SKM-1 treated with dmso at 0.1 percent for 144 hours (cell line): ENCODE results near the gene DOHH.

ENCODE experiments used
- DNase-seq: peaks from one replicate; lab custom pipeline; 2025; ENCODE audit not compliant: unreplicated experiment; lab: John Stamatoyannopoulos, UW

The DOHH gene

GRCh38 chr19:3443840-3444694 lies 56.4 kb downstream of the DOHH start:
- DNase-seq: no peak

GRCh38 chr19:3442487-3443071 lies 57.9 kb downstream of the DOHH start:
- no peak for DNase-seq

DNA sequence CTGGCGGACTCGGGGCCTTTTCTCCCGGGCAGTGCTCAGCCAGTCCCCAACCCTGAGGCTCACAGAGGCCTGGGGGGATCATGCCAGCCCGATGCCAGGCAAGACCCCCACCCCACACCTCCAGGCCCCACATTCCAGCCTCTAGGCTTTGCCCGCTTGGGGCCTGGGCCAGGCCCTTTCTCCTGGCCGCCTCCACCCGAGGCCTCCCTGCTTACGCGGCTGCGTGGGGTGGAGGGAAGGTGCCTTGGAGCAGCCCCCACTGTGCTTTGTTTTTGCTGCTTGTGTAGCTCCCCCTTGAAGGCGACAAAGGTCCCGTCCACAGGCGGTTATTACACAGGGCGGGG lies 58.5 kb downstream of the DOHH start:
- DNase-seq: no peak

- DNase-seq: no peak
These were observed 59.1 kb downstream of the DOHH start for GRCh38 chr19:3441089-3441985.
